Measurements from ENCODE around the gene PIM1.
"Not testable (repeated sequence)": the region's sequence is repeated elsewhere in the genome, so short reads cannot be mapped to it uniquely, and the experiment has no call there.

The PIM1 gene

GRCh38 chr6:37170273-37171200 is 585 bp downstream of the PIM1 start:
- FAIRE-seq (no peak), DNase-seq (ENCODE audit: extremely low spot score, insufficient read length, low read depth) (no peak)

GRCh38 chr6:37171201-37171969 is 1.4 kb downstream of the PIM1 start:
- no peak for FAIRE-seq

GRCh38 chr6:37171970-37172812 is 2.2 kb downstream of the PIM1 start:
- peak; percentile 91 for FAIRE-seq
- peak; percentile 70 for DNase-seq (ENCODE audit: extremely low spot score, insufficient read length, low read depth)

More at GRCh38 chr6:37171201-37171969, 1.4 kb downstream of the PIM1 start:
- no peak for DNase-seq (ENCODE audit: extremely low spot score, insufficient read length, low read depth)

- DNase-seq (ENCODE audit: extremely low spot score, insufficient read length, low read depth) (no peak), FAIRE-seq (no peak)
Measured at GRCh38 chr6:37172912-37173492, 3.0 kb downstream of the PIM1 start.

GRCh38 chr6:37173493-37174195 is 3.7 kb downstream of the PIM1 start:
- DNase-seq (ENCODE audit: extremely low spot score, insufficient read length, low read depth) (no peak), FAIRE-seq (no peak)

- FAIRE-seq = no peak
- no peak for DNase-seq (ENCODE audit: extremely low spot score, insufficient read length, low read depth)
Measured at GRCh38 chr6:37174196-37174514, 4.2 kb downstream of the PIM1 start.

- DNase-seq (ENCODE audit: extremely low spot score, insufficient read length, low read depth) (no peak), FAIRE-seq (no peak)
Measured at GRCh38 chr6:37174515-37175331, 4.8 kb downstream of the PIM1 start.

GRCh38 chr6:37175332-37176267 is 5.6 kb downstream of the PIM1 start:
- peak; percentile 64 for FAIRE-seq
- no peak for DNase-seq (ENCODE audit: extremely low spot score, insufficient read length, low read depth)

- FAIRE-seq = no peak
Measured at GRCh38 chr6:37176268-37177076, 6.5 kb downstream of the PIM1 start.

GRCh38 chr6:37177077-37177934 is 7.4 kb downstream of the PIM1 start:
- FAIRE-seq = no peak
- no peak for DNase-seq (ENCODE audit: extremely low spot score, insufficient read length, low read depth)

More at GRCh38 chr6:37176268-37177076, 6.5 kb downstream of the PIM1 start:
- DNase-seq (ENCODE audit: extremely low spot score, insufficient read length, low read depth) = no peak

- DNase-seq (ENCODE audit: extremely low spot score, insufficient read length, low read depth) (no peak), FAIRE-seq (no peak)
Measured at GRCh38 chr6:37177935-37178517, 8.1 kb downstream of the PIM1 start.

- no peak for FAIRE-seq
- no peak for DNase-seq (ENCODE audit: extremely low spot score, insufficient read length, low read depth)
Measured at GRCh38 chr6:37180075-37180474, 10.1 kb downstream of the PIM1 start.

GRCh38 chr6:37180610-37181009 is 10.7 kb downstream of the PIM1 start:
- not testable (repeated sequence) for DNase-seq (ENCODE audit: extremely low spot score, insufficient read length, low read depth); FAIRE-seq

- peak; percentile 70 for FAIRE-seq
Measured at GRCh38 chr6:37182736-37183590, 13.0 kb downstream of the PIM1 start.

More at GRCh38 chr6:37182736-37183590, 13.0 kb downstream of the PIM1 start:
- DNase-seq (ENCODE audit: extremely low spot score, insufficient read length, low read depth) = no peak
